Hair follicular keratinocyte (primary cell): Measurements from ENCODE around the gene DNAJC1. TPM values are rescaled to one million over a fixed set of nuclear protein-coding genes. Genes with fewer than 3 reads are reported as not detected.

Experiments
- total RNA-seq: library from RNA; depleted of rRNA; stranded (reverse); fragments of >200 nt; gene quantifications from 2 replicates; pipeline ENCODE4 v1.2.3, GENCODE V29; 2015

The DNAJC1 gene, protein sequence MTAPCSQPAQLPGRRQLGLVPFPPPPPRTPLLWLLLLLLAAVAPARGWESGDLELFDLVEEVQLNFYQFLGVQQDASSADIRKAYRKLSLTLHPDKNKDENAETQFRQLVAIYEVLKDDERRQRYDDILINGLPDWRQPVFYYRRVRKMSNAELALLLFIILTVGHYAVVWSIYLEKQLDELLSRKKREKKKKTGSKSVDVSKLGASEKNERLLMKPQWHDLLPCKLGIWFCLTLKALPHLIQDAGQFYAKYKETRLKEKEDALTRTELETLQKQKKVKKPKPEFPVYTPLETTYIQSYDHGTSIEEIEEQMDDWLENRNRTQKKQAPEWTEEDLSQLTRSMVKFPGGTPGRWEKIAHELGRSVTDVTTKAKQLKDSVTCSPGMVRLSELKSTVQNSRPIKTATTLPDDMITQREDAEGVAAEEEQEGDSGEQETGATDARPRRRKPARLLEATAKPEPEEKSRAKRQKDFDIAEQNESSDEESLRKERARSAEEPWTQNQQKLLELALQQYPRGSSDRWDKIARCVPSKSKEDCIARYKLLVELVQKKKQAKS
- total RNA-seq = 47.0 and 50.5 TPM in 2 replicates

DNA sequence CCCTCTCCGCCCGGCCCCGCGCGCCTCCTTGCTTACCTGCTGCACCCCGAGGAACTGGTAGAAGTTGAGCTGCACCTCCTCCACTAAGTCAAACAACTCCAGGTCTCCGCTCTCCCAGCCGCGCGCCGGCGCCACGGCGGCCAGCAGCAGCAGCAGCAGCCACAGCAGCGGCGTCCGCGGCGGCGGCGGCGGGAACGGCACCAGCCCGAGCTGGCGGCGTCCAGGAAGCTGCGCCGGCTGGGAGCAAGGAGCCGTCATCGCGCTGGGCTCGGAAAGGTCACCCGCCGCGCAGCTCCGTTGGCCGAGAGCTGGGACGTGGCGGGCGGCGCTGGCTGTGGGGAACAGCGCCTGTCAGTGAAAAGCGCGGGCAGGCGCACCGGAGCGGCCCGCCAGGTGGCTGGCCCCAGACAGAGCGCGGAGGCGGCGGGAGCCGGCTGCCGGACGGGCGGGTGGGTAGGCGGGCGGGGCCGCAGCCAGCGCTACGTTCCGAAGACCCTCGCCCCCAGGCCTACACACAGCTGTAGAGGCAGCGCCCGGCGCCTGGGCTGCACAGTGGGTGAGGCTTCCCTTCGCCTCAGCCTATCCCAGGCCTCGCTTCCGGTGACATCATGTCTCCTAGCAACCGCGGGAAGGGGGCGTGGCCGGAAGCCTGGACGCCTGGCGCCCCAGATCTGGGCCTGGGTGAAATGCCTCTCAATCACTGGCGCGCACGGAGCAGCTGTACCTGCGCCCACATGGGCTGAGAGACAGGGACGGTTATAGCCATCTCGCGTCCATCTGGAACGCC is at the start of gene DNAJC1:
TSS of gene DNAJC1 (minus strand) at position 554 of the 787 bp plus-strand sequence. CDS start at position 258, 296 bp downstream.

Other genes with a start within 250 kb of the DNAJC1 start
- gene EBLN1, start 214.3 kb upstream of the DNAJC1 start, total RNA-seq = not detected in 2 replicates